Neural cell (in vitro differentiated cells): ENCODE measurements around the gene KCNQ5. TPM values are rescaled to one million over a fixed set of nuclear protein-coding genes. Genes with fewer than 3 reads are reported as not detected.

ENCODE experiments used
- H2AFZ ChIP-seq: fragments of 200-600, 300-800 bp; sonication (generic), shearing (Covaris generic); 2 replicates; pipeline ENCODE4 v1.6.0; 2014; ENCODE audit warnings: low read depth, mild to moderate bottlenecking, antibody characterized with exemption, low read length, moderate library complexity
- H3F3A ChIP-seq: fragments of 200-600 bp; shearing (Covaris generic); 2 replicates; pipeline ENCODE4 v1.6.1; 2016; ENCODE audit warnings: mild to moderate bottlenecking, moderate library complexity, mixed read lengths, antibody characterized with exemption, low read length; ENCODE audit not compliant: insufficient read depth, poor library complexity, severe bottlenecking
- H3K27ac ChIP-seq: fragments of 200-600, 300-800 bp; sonication (generic), shearing (Covaris generic); 2 replicates; pipeline ENCODE4 v1.5.1; 2014; ENCODE audit warnings: mild to moderate bottlenecking, low read length, moderate library complexity
- H3K27me3 ChIP-seq: fragments of 300-800, 200-600 bp; sonication (generic), shearing (Covaris generic); 2 replicates; pipeline ENCODE4 v1.6.0; 2014; ENCODE audit warnings: mild to moderate bottlenecking, low read depth, low read length, moderate library complexity; ENCODE audit not compliant: insufficient read depth
- H3K36me3 ChIP-seq: fragments of 300-800, 200-600 bp; sonication (generic), shearing (Covaris generic); 2 replicates; pipeline ENCODE4 v1.5.1; 2014; ENCODE audit warnings: mild to moderate bottlenecking, antibody characterized with exemption, low read length, moderate library complexity; ENCODE audit not compliant: insufficient read depth
- H3K4me2 ChIP-seq: fragments of 300-800, 200-600 bp; sonication (generic), shearing (Covaris generic); 2 replicates; pipeline ENCODE4 v1.6.0; 2014; ENCODE audit warnings: mild to moderate bottlenecking, low read length
- H3K4me3 ChIP-seq: fragments of 300-800, 200-600 bp; sonication (generic), shearing (Covaris generic); 2 replicates; pipeline ENCODE4 v1.5.1; 2014; ENCODE audit warnings: mild to moderate bottlenecking, low read length, moderate library complexity
- H3K79me2 ChIP-seq: fragments of 200-600 bp; shearing (Covaris generic); replicated peaks from 2 replicates; pipeline ENCODE4 v1.6.0; 2014; ENCODE audit warnings: mild to moderate bottlenecking, low read length, moderate library complexity; ENCODE audit not compliant: insufficient read depth
- H3K9ac ChIP-seq: fragments of 300-800, 200-600 bp; sonication (generic), shearing (Covaris generic); 2 replicates; pipeline ENCODE4 v1.6.1; 2016; ENCODE audit warnings: mild to moderate bottlenecking, low read length, mixed read lengths
- H3K9me2 ChIP-seq: fragments of 200-600 bp; shearing (Covaris generic); 2 replicates; pipeline ENCODE4 v1.6.1; 2016; ENCODE audit warnings: mild to moderate bottlenecking, low read length, mixed read lengths; ENCODE audit not compliant: insufficient read depth
- H3K9me3 ChIP-seq: fragments of 200-600, 300-800 bp; sonication (generic), shearing (Covaris generic); 2 replicates; pipeline ENCODE4 v1.6.1; 2016; ENCODE audit warnings: mild to moderate bottlenecking, mixed run types, low read length, moderate library complexity, mixed read lengths
- H4K20me1 ChIP-seq: fragments of 200-600 bp; shearing (Covaris generic); 2 replicates; pipeline ENCODE4 v1.6.1; 2016; ENCODE audit warnings: mild to moderate bottlenecking, mixed run types; ENCODE audit not compliant: insufficient read depth
- CTCF ChIP-seq: fragments of 450-650 bp; IDR thresholded peaks from 2 replicates; pipeline ENCODE4 v1.5.1; 2014; ENCODE audit warnings: antibody characterized with exemption, mild to moderate bottlenecking, moderate library complexity; ENCODE audit not compliant: poor library complexity, severe bottlenecking
- EP300 ChIP-seq: fragments of 450-650 bp; conservative IDR thresholded peaks from 2 replicates; pipeline ENCODE4 v1.6.1; 2014; ENCODE audit warnings: antibody characterized with exemption, mild to moderate bottlenecking, moderate library complexity; ENCODE audit not compliant: poor library complexity, severe bottlenecking
- EZH2 ChIP-seq: fragments of 200-600, 300-800 bp; shearing (Covaris generic), sonication (generic); IDR thresholded peaks from 2 replicates; pipeline ENCODE4 v1.6.1; 2014; ENCODE audit warnings: antibody characterized with exemption, low read length, borderline replicate concordance, mild to moderate bottlenecking; ENCODE audit not compliant: insufficient read depth, poor library complexity, severe bottlenecking
- MXI1 ChIP-seq: fragments of 450-650 bp; conservative IDR thresholded peaks from 2 replicates; pipeline ENCODE4 v1.6.1; 2014; ENCODE audit warnings: antibody characterized with exemption, mild to moderate bottlenecking; ENCODE audit not compliant: poor library complexity, severe bottlenecking
- POLR2AphosphoS5 ChIP-seq: IDR thresholded peaks from 2 replicates; pipeline ENCODE4 v1.6.1; 2012
- RAD21 ChIP-seq: fragments of 450-650 bp; conservative IDR thresholded peaks from 2 replicates; pipeline ENCODE4 v1.6.1; 2014; ENCODE audit warnings: antibody characterized with exemption, mild to moderate bottlenecking, moderate library complexity
- REST ChIP-seq: IDR thresholded peaks from 2 replicates; pipeline ENCODE4 v1.6.1; 2012; ENCODE audit warnings: borderline replicate concordance
- SMC3 ChIP-seq: fragments of 450-650 bp; conservative IDR thresholded peaks from 2 replicates; pipeline ENCODE4 v1.6.1; 2014; ENCODE audit warnings: antibody characterized with exemption, mild to moderate bottlenecking, moderate library complexity; ENCODE audit not compliant: poor library complexity
- TAF1 ChIP-seq: IDR thresholded peaks from 2 replicates; pipeline ENCODE4 v1.6.1; 2012; ENCODE audit warnings: low read depth
- polyA plus RNA-seq: library from polyadenylated mRNA; depleted of rRNA; stranded (reverse); fragments of >200 nt; gene quantifications from 2 replicates; pipeline ENCODE4 v1.2.3, GENCODE V29; 2014

Gene KCNQ5
- polyA plus RNA-seq, 1 donor from 2014 or later = 0.30 TPM

DNA sequence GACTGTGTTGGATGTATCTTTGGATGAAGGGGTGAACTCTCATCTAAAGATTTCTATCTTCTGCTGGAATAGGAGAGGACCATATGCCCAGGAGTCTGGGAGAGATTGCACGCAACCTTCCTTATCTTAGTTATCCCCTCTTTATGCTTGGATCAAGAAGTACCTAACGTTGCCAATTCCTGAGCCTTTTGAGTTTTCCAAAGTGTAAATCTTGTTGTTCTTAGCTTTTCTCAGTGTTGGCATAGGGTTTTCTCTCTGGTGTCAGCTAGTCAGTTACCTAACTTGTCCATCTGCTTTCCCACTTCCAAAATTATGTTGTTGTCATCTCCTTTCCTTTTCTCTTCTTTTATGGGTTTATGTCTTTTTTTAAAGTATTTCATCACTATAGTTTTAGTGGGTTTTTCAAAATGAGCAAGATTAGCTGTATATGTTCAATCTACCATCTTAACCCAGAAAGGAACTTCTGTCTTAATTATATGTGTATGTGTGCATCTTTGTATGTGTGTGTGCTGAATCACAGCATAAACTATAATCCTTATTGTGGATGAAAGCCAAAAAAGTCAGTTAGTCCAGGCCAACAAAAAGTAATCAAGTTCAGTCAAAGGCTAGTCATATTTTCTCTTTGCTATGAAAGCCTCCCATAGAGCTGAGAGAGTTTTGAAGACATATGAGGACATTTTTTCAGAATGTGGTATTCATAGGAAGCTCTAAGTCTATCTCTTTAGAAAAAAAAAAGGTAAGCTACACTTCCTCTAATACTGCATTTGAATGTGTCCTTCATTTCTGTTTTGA, 531.3 kb downstream of the KCNQ5 start:
- TF ChIP-seq RAD21 = no peak
- TF ChIP-seq EP300 = no peak
- TF ChIP-seq POLR2AphosphoS5 = no peak
- no peak for TF ChIP-seq REST
- no peak for TF ChIP-seq CTCF
- no peak for TF ChIP-seq EZH2
- TF ChIP-seq SMC3 = no peak
- no peak for TF ChIP-seq TAF1
- TF ChIP-seq MXI1 = no peak
- no peak overlapping the region for H3K27ac ChIP-seq

DNA sequence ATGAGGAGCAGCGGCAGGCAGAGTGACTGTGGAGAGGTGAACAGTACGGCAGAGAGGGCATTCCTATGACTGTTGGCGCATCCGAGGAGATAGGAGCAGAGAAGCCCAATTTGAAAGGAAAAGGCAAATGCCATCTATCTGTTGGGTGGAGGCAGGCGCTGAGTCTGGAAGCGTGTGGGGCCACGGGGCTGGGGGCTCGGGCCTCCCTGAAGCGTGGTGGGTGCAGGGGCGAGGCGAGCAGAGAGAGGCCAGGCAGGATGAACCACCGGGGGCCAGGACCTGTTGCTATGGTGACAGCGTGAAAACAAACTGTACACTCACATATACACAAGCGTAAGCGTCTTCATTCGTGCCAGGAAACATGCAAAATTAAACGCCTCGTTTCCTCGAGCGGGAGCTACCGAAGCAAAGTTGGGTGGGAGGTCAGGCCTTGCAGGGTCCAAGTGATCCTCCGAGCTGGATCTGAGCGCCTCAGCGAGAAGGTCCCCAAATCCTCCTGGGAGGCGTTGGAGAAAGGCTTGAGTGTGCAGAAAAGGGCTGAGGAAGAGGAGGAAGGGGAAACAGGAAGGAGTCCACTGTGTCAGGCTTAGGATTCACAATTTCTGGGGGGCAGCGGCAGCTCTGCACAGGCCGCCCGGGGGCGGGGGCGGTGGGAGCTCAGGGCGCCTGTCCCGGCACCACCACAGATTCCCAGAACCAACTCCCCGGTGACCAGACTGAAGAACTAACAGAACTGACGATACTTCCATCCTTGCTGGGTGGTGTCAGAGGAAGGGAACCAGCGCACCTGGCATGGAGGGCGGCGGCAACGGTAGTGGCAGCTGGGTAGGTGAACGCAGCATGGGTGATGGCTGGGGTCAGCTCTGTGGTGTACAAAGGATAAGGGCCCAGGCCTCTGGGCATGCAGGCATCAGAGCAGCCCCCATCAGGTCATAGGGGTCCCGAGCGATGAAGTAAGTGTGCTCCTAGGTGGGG, 535.2 kb downstream of the KCNQ5 start:
- H3K27me3 ChIP-seq = no peaks in the 10 kb centered on the region
- no peak for TF ChIP-seq EZH2
- TF ChIP-seq CTCF = no peak
- TF ChIP-seq MXI1 = no peak
- no peak for TF ChIP-seq RAD21
- no peak for TF ChIP-seq EP300
- no peak for TF ChIP-seq TAF1
- TF ChIP-seq SMC3 = no peak
- TF ChIP-seq POLR2AphosphoS5 = no peak
- TF ChIP-seq REST = no peak
- no peak overlapping the region for H3K9ac ChIP-seq
- no peak overlapping the region for H3K4me2 ChIP-seq
- H2AFZ ChIP-seq = no peak overlapping the region
- H3K27ac ChIP-seq = no peak overlapping the region
- no peaks in the 10 kb centered on the region for H3F3A ChIP-seq
- H3K79me2 ChIP-seq = no peaks in the 10 kb centered on the region
- no peaks in the 10 kb centered on the region for H3K9me2 ChIP-seq
- H4K20me1 ChIP-seq = no peaks in the 10 kb centered on the region
- H3K4me3 ChIP-seq = no peak overlapping the region
- H3K9me3 ChIP-seq = no peaks in the 10 kb centered on the region
- no peaks in the 10 kb centered on the region for H3K36me3 ChIP-seq

More for the DNA sequence above, 531.3 kb downstream of the KCNQ5 start:
- Histone ChIP-seq H3K4me3 (no peak overlapping the region), H3F3A (no peaks in the 10 kb centered on the region), H4K20me1 (no peaks in the 10 kb centered on the region), H2AFZ (no peak overlapping the region), H3K9me2 (no peaks in the 10 kb centered on the region), H3K27me3 (no peaks in the 10 kb centered on the region), H3K4me2 (no peak overlapping the region), H3K9me3 (no peaks in the 10 kb centered on the region), H3K79me2 (no peaks in the 10 kb centered on the region), H3K9ac (no peak overlapping the region), H3K36me3 (no peaks in the 10 kb centered on the region)
